Measurements from ENCODE around the gene ATP13A3.
"Not testable (repeated sequence)": the region's sequence is repeated elsewhere in the genome, so short reads cannot be mapped to it uniquely, and the experiment has no call there.

Gene ATP13A3

DNA sequence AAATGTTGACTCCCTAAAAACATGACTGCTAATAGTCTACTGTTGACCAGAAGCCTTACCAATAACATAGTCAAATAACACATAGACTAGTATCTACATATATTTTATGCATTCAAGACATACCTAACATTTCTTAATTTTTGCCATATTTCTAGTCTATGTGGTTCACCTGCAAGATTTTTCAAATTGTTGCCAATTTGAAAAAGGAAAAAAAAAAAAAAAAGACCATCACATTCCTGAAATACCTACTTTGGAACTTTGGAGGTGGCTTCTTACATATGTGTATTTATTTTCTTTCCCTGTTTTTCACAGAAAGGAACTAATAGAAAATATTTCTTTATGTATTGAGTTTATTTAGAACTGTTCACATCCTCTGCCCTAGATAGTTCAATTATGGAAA is 13.4 kb upstream of the ATP13A3 start:
- no peak for ATAC-seq
- TF ChIP-seq, protein P1, sequence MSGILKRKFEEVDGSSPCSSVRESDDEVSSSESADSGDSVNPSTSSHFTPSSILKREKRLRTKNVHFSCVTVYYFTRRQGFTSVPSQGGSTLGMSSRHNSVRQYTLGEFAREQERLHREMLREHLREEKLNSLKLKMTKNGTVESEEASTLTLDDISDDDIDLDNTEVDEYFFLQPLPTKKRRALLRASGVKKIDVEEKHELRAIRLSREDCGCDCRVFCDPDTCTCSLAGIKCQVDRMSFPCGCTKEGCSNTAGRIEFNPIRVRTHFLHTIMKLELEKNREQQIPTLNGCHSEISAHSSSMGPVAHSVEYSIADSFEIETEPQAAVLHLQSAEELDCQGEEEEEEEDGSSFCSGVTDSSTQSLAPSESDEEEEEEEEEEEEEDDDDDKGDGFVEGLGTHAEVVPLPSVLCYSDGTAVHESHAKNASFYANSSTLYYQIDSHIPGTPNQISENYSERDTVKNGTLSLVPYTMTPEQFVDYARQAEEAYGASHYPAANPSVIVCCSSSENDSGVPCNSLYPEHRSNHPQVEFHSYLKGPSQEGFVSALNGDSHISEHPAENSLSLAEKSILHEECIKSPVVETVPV (CRISPR knock-in tag; IDR thresholded peaks at IDR 0.05): no peak
- TF ChIP-seq GLIS3 (CRISPR knock-in tag; IDR thresholded peaks at IDR 0.05) (no peak), BACH2 (CRISPR knock-in tag; IDR thresholded peaks at IDR 0.05; ENCODE audit: borderline replicate concordance) (no peak), SNAI2 (CRISPR knock-in tag; IDR thresholded peaks at IDR 0.05) (no peak), ZNF565 (CRISPR knock-in tag; conservative IDR thresholded peaks at IDR 0.05; ENCODE audit: low read depth) (no peak), ISL1 (CRISPR knock-in tag; IDR thresholded peaks at IDR 0.05) (no peak), PPARA (CRISPR knock-in tag; IDR thresholded peaks at IDR 0.05; ENCODE audit: borderline replicate concordance) (no peak), OSR1 (CRISPR knock-in tag; IDR thresholded peaks at IDR 0.05) (no peak), ESRRG (CRISPR knock-in tag; IDR thresholded peaks at IDR 0.05) (no peak), CSDC2 (CRISPR knock-in tag; IDR thresholded peaks at IDR 0.05) (no peak)
- TF ChIP-seq, protein P2, sequence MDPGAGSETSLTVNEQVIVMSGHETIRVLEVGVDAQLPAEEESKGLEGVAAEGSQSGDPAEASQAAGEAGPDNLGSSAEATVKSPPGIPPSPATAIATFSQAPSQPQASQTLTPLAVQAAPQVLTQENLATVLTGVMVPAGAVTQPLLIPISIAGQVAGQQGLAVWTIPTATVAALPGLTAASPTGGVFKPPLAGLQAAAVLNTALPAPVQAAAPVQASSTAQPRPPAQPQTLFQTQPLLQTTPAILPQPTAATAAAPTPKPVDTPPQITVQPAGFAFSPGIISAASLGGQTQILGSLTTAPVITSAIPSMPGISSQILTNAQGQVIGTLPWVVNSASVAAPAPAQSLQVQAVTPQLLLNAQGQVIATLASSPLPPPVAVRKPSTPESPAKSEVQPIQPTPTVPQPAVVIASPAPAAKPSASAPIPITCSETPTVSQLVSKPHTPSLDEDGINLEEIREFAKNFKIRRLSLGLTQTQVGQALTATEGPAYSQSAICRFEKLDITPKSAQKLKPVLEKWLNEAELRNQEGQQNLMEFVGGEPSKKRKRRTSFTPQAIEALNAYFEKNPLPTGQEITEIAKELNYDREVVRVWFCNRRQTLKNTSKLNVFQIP (CRISPR knock-in tag; IDR thresholded peaks at IDR 0.05; ENCODE audit: borderline replicate concordance, low read depth): no peak
- TF ChIP-seq, protein P3, sequence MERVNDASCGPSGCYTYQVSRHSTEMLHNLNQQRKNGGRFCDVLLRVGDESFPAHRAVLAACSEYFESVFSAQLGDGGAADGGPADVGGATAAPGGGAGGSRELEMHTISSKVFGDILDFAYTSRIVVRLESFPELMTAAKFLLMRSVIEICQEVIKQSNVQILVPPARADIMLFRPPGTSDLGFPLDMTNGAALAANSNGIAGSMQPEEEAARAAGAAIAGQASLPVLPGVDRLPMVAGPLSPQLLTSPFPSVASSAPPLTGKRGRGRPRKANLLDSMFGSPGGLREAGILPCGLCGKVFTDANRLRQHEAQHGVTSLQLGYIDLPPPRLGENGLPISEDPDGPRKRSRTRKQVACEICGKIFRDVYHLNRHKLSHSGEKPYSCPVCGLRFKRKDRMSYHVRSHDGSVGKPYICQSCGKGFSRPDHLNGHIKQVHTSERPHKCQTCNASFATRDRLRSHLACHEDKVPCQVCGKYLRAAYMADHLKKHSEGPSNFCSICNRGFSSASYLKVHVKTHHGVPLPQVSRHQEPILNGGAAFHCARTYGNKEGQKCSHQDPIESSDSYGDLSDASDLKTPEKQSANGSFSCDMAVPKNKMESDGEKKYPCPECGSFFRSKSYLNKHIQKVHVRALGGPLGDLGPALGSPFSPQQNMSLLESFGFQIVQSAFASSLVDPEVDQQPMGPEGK (CRISPR knock-in tag; IDR thresholded peaks at IDR 0.05; ENCODE audit: borderline replicate concordance): no peak
- TF ChIP-seq, protein P4, sequence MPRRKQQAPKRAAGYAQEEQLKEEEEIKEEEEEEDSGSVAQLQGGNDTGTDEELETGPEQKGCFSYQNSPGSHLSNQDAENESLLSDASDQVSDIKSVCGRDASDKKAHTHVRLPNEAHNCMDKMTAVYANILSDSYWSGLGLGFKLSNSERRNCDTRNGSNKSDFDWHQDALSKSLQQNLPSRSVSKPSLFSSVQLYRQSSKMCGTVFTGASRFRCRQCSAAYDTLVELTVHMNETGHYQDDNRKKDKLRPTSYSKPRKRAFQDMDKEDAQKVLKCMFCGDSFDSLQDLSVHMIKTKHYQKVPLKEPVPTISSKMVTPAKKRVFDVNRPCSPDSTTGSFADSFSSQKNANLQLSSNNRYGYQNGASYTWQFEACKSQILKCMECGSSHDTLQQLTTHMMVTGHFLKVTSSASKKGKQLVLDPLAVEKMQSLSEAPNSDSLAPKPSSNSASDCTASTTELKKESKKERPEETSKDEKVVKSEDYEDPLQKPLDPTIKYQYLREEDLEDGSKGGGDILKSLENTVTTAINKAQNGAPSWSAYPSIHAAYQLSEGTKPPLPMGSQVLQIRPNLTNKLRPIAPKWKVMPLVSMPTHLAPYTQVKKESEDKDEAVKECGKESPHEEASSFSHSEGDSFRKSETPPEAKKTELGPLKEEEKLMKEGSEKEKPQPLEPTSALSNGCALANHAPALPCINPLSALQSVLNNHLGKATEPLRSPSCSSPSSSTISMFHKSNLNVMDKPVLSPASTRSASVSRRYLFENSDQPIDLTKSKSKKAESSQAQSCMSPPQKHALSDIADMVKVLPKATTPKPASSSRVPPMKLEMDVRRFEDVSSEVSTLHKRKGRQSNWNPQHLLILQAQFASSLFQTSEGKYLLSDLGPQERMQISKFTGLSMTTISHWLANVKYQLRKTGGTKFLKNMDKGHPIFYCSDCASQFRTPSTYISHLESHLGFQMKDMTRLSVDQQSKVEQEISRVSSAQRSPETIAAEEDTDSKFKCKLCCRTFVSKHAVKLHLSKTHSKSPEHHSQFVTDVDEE (CRISPR knock-in tag; IDR thresholded peaks at IDR 0.05): no peak

DNA sequence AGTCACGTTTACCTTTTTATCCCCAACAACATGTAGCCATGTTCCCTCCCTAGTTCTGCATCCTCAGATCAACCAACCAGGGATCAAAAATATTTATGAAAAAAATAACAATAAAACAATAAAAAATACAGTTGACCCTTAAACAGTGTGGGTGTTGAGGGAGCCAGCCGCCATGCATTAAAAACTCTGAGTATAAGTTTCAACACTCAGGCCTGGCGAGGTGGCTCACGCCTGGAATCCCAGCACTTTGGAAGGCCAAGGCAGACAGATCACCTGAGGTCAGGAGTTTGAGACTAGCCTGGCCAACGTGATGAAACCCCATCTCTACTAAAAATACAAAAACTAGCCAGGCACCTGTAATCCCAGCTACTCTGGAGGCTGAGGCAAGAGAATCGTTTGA is 12.7 kb upstream of the ATP13A3 start:
- ATAC-seq: not testable (repeated sequence)

DNA sequence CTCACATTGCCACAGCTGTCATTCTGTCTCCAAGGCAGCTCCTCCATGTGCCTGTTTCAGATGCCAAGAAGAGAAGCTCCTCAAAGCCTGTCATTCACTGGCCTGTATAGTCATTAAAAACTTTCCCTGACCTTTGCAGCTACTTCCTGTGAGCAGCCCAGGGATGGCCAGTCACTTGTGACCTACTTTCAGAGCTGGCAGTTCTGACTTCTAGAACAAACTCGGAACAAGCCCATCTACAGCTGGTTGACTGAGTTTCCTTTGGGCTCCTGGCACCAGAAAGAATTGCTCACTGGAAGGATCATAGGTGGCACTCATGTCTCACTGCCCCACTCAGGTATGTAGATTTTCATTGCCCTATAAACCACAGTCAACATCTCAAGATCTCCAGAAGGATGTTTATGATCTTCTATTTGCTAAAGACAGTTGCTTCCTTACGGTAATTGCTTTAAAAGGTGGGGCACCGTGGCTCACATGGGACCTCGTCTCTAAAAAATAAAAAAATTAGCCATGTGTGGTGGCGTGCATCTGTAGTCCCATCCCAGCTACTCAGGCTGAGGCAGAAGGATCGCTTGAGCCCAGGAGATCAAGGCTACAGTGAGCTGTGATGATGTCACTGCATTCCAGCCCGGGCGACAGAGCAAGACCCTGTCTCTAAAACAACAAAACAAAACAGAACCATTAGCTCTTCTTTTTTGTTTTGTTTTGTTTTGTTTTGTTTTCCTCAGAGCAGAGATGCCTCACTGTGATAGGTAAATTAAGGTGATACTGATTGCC is 11.2 kb upstream of the ATP13A3 start:
- no peak; the same call in 2 of the 3 replicates for ATAC-seq
- TF ChIP-seq TOX (CRISPR knock-in tag; IDR thresholded peaks at IDR 0.05; ENCODE audit: borderline replicate concordance): no peak
- TF ChIP-seq TCF4 (CRISPR knock-in tag; IDR thresholded peaks at IDR 0.05; ENCODE audit: borderline replicate concordance): no peak
- TF ChIP-seq BACH2 (CRISPR knock-in tag; IDR thresholded peaks at IDR 0.05; ENCODE audit: borderline replicate concordance): no peak
- TF ChIP-seq ZFP3 (CRISPR knock-in tag; IDR thresholded peaks at IDR 0.05): no peak
- TF ChIP-seq ZNF565 (CRISPR knock-in tag; conservative IDR thresholded peaks at IDR 0.05; ENCODE audit: low read depth): no peak
- TF ChIP-seq, protein P2 (CRISPR knock-in tag; IDR thresholded peaks at IDR 0.05; ENCODE audit: borderline replicate concordance, low read depth): no peak
- TF ChIP-seq ZNF8 (CRISPR knock-in tag; IDR thresholded peaks at IDR 0.05): no peak
- no peak for TF ChIP-seq ZC3H10 (CRISPR knock-in tag; IDR thresholded peaks at IDR 0.05)
- TF ChIP-seq, protein P1 (CRISPR knock-in tag; IDR thresholded peaks at IDR 0.05): no peak
- no peak for TF ChIP-seq GLIS3 (CRISPR knock-in tag; IDR thresholded peaks at IDR 0.05)
- TF ChIP-seq SNAI2 (CRISPR knock-in tag; IDR thresholded peaks at IDR 0.05): no peak
- TF ChIP-seq, protein P5, sequence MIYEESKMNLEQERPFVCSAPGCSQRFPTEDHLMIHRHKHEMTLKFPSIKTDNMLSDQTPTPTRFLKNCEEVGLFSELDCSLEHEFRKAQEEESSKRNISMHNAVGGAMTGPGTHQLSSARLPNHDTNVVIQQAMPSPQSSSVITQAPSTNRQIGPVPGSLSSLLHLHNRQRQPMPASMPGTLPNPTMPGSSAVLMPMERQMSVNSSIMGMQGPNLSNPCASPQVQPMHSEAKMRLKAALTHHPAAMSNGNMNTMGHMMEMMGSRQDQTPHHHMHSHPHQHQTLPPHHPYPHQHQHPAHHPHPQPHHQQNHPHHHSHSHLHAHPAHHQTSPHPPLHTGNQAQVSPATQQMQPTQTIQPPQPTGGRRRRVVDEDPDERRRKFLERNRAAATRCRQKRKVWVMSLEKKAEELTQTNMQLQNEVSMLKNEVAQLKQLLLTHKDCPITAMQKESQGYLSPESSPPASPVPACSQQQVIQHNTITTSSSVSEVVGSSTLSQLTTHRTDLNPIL (CRISPR knock-in tag; IDR thresholded peaks at IDR 0.05; ENCODE audit: low read depth): no peak
